ENCODE data around the gene MLLT6. TPM values are rescaled to one million over a fixed set of nuclear protein-coding genes. Genes with fewer than 3 reads are reported as not detected.

The MLLT6 gene
- total and polyA plus RNA-seq, 10 of the 15 experiments (the other 5 are each of a cell fraction or from before 2014, with no cell fraction given): 4.8 to 105 (median 36.3) TPM

- no peaks in the 10 kb centered on the region; the same call in 2 of the 3 replicates for H3K9me3 ChIP-seq (replicated peaks; ENCODE audit: control insufficient read depth, insufficient read depth, low read length)
- no peak for FAIRE-seq
- peak overlapping the region; percentile 59 for H3K4me2 ChIP-seq (ENCODE audit: control insufficient read depth, insufficient read depth)
- WGBS (ENCODE audit: insufficient coverage, insufficient replicate concordance, low lambda C conversion rate, missing lambda C conversion rate): 12% methylated on average over 8 of the region's 8 CpGs
- intact Hi-C loops (cut with micrococcal nuclease; ENCODE audit: unreplicated experiment): no loop called here
- ATAC-seq: no peak
- H3K27me3 ChIP-seq (replicated peaks in 1 of 2; ENCODE audit: control insufficient read depth in 2 of 2, insufficient read depth in 2 of 2, low read length in 1 of 2): no peaks in the 10 kb centered on the region
- SMC1A ChIA-PET (ENCODE audit: uncharacterized antibody, unreplicated experiment): interaction anchor here (0.8 to 2.9 kb wide), 6 partner anchors 9 to 51 kb away, joined by 3 to 12 read pairs (median 4); no protein-coding TSS in a partner anchor
- peak overlapping the region; percentile 23; the same call in 1 of the 2 replicates for H2AFZ ChIP-seq (ENCODE audit: control insufficient read depth, low read depth, low read length)
- in situ Hi-C loops (cut with MboI): no loop called here
- peak overlapping the region; percentile 73 for H3K27ac ChIP-seq (ENCODE audit: control insufficient read depth, insufficient read depth)
- POLR2A ChIA-PET: interaction anchor here (0.5 to 2.2 kb wide), 6 partner anchors 10 to 440 kb away, joined by 3 to 9 read pairs (median 4); no protein-coding TSS in a partner anchor
- CTCF ChIA-PET: interaction anchor here (0.7 to 3.6 kb wide), 6 partner anchors 22 to 170 kb away, joined by 3 to 36 read pairs (median 4); partner anchors contain the start of gene EPOP
- DNase-seq (ENCODE audit: low read depth, low spot score): peak; percentile 69
- H4K20me1 ChIP-seq (ENCODE audit: control insufficient read depth, insufficient read depth): no peaks in the 10 kb centered on the region
- H3K9ac ChIP-seq (ENCODE audit: control insufficient read depth, insufficient read depth, low read length): no peak overlapping the region
- H3K36me3 ChIP-seq (ENCODE audit: control insufficient read depth in 2 of 2, insufficient read depth in 2 of 2, low read length in 1 of 2): peaks cover 0 to 5% of the 10 kb centered on the region in 2 experiments; a peak in 3 of 4 replicates
- peaks cover 38% of the 10 kb centered on the region for H3K4me1 ChIP-seq (ENCODE audit: control insufficient read depth, insufficient read depth, low read length)
- BruUV-seq (replicated peaks): no TSS peak
- RAD21 ChIA-PET (ENCODE audit: unreplicated experiment): interaction anchor here (0.8 to 1.5 kb wide), 3 partner anchors 22 to 71 kb away, joined by 3 to 7 read pairs (median 3); partner anchors contain the start of gene PIP4K2B
- H3K4me3 ChIP-seq: no peak overlapping the region
- H3K79me2 ChIP-seq (ENCODE audit: control insufficient read depth, insufficient read depth, low read length): peaks cover 13% of the 10 kb centered on the region
- TF ChIP-seq PBX3 (IDR thresholded peaks at IDR 0.05; ENCODE audit: insufficient replicate concordance, low read depth, low read length) (no peak), ZNF217 (IDR thresholded peaks at IDR 0.05) (no peak), ATF2 (IDR thresholded peaks at IDR 0.05; ENCODE audit: low read length) (0 out of 2 replicates have a peak, but pooled peaks have one; percentile 12), SKIL (IDR thresholded peaks at IDR 0.05; ENCODE audit: low read depth, poor library complexity, severe bottlenecking) (no peak), TBL1XR1 (IDR thresholded peaks at IDR 0.05; ENCODE audit: low read depth, low read length) (no peak), TCF7 (IDR thresholded peaks at IDR 0.05; ENCODE audit: borderline replicate concordance) (no peak), ZNF622 (IDR thresholded peaks at IDR 0.05) (no peak), HCFC1 (IDR thresholded peaks at IDR 0.05; ENCODE audit: low read length) (no peak), RBBP5 (conservative IDR thresholded peaks at IDR 0.05) (no peak), YY1 (IDR thresholded peaks at IDR 0.05; ENCODE audit: low read depth, low read length) (no peak), CUX1 (IDR thresholded peaks at IDR 0.05; ENCODE audit: insufficient replicate concordance, low read depth, low read length) (no peak)
Observed at GRCh38 chr17:38728290-38728831, 23.3 kb downstream of the MLLT6 start.
